ELF-1 (cell line): ENCODE results near the gene TIMM44.

ENCODE experiments used
- DNase-seq: peaks from one replicate; pipeline ENCODE4 v3.0.0-alpha.2; 2016; ENCODE audit warnings: low read depth, low spot score

TIMM44 gene

DNA sequence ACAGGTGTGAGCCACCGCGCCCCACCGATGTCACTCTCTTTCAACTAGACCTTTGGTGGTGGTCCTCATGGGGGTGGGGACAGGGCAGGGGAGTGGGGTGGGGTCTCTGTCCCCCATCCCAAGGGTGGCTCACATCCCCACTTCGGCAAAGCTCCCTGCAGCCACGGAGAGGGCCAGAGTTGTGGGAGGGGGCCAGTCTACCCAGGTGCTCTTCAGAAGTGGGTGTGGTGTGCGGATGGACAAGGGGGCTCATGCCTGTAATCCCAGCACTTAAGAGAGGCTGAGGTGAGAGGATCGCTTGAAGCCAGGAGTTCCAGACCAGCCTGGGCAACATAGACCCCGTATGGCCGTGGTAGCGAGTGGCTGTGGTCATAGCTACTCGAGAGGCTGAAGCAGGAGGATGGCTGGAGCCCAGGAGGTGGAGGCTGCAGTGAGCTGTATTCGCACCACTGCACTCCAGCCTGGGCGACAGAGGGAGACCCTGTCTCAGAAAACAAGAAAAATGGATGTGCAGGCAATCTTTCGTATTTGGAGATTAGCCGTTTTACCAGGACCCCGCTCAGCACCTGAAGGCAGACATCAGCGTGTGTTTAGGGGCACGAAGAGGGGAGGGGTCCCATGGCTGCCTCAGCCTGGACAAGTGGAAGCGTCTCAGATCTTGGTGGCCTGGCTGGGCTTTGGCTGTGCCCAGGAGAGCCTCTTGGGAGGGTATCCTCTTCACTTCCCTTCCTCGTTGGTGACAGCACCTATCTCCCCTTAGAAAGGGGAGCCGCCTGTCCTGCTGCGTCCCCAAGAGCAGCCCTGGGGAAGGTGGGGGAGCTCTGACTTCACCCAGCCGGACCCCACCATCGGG, 28.0 kb downstream of the TIMM44 start:
- no peak for DNase-seq

DNA sequence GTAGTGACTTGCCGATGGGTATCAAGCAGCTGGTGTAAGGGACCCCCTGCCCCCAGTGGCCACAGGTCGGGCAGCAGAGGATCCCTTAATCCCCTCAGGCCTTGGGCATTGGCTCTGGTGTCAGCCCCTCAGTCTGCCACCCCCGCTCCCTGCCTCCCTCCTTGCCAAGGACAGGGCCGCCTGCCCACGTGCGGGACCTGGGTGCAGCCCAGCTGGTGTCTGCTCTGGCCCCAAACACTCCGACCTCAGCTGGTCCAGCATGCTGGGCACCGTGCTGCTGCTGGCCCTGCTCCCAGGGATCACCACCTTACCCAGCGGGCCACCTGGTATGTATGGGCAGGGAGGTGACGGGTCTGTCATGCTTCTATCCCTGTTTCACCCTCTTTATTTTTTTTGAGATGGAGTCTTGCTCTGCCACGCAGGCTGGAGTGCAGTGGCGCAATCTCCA, 28.8 kb downstream of the TIMM44 start, which contains the start of gene TGFBR3L:
Gene TGFBR3L (plus strand): TSS at position 233 of the 448 bp plus-strand sequence.
- no peak for DNase-seq

DNA sequence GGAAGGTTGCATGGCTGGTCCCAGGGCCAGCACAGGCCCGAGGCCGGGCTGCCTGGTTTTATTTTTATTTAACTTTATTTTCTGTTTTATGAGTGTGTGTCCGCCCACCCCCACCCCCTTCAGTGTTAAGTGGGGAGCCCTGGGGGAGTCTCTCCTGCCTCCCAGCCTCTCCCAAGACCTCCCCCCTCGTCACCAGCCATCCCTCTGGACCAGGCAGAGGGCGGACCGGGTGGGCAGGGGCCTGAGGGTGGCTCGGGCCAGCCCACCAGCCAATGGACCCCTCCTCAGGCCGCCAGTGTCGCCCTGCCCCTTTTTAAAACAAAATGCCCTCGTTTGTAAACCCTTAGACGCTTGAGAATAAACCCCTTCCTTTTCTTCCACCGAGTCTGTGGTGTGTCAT, 29.4 kb downstream of the TIMM44 start:
- DNase-seq, result no peak

DNA sequence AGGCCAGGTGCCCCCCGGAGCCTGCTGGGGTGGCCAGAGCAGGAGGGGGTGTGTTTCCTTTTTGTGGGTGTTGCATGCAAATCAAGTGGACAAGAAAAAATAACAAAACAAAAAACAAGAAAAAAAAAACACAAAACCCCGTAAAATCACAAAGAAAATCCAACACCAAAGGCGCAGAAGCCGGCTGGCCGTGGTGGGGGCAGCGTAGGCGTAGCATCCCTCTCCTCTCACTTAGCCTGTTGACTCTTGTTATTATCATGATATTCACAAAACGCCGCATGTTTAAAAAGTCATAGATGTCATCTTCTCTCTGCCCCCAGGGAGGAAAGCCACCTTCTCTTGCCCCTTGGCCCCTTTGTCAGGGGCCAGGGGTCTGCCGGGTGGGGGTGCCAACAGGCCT, 29.8 kb downstream of the TIMM44 start:
- DNase-seq, result no peak

DNA sequence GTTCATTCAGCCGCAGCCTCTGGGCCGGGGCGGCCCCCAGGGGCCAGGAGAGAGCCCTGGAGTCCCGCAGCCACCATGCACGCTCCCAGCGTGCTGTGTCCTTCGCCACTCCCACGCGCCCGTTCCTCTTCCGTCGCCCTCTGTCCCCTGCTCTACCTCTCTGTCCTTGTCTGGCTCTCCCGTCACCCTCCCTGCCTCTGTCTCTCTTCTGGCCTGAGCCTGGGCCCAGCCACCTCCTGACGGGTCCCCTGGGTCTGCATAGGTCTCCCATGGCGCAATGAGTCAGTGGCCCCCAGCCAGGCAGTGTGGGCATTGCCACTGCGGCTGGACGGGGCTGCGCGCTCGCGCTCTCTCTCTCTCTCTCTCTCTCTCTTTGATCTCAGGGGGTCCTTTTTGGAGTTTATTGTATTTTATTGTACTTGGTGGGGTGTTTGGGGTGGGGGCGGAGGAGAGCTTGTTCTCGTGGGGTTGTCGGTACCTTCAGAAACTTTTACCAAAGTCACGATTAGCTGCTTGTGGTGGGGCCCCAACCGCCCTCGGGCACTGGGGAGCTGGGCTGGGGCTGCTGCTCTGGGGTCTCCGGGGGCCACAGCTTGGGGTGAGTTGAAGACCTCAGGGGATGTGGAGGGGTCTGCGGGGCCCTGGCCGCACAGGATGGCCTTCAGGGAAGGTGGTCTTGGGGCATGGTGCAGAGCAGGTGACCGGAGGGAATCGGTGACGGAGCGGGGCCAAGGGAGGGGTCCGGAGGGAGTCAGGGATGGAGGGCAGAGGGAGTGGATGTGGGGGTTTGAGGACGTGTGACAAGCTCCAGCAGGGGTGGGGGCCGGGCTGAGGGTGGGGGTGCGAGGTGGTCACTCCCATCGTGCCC, 30.5 kb downstream of the TIMM44 start:
- DNase-seq, result no peak

DNA sequence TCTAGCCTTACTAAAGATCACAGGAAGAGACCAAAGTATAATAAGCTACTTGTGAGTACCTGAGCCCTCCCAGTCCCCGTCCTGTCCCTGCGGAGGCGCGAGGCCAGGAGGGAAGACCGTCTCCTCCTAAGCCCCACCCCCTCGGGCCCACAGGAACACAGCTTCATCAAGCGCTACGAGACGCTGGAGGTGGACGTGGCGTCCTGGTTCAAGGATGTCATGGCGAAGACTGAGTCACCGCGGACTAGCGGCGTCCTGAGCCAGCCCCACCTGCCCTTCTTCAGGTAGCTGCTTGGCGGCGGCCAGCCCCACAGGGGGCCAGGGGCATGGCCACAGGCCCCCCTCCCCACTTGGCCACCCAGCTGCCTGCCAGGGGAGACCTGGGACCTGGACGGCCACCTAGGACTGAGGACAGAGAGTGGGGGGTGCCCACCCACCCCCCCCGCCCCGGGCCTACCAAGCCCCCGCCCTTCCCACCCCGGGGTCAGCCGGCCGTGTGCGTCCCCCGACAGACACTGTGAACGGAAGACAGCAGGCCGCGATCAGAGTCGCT, 31.2 kb downstream of the TIMM44 start:
- no peak for DNase-seq

DNA sequence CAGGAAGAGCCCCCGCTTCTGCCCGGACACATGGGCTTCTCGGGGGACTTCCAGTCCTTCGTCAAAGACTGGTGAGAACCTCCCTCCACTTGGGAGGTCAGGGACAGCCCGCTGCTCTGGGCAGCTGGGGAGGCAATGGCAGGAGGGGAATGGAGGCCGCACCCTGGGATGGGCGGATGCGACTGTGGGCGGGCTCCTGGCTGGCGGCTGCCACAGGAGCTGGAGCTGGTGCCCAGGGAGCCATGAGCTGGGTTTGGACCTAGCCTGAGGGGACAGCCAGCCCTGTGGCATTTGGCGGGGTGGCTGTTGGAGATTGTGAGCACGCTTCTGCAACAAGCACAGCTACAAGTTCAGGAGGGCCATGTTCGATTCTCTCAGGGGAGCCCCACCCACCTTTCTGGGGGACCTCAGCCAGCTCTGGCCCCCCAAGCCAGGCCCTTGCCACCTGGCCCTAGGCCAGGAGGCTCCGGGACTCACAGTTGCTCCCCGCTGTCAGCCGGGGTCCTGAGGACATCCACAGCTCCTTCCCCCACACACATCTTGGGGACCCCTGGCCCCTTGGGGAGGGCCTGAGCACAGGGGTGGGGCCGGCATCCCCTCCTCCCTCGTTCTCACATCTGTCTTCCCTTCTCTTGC, 31.8 kb downstream of the TIMM44 start:
- DNase-seq, result no peak

DNA sequence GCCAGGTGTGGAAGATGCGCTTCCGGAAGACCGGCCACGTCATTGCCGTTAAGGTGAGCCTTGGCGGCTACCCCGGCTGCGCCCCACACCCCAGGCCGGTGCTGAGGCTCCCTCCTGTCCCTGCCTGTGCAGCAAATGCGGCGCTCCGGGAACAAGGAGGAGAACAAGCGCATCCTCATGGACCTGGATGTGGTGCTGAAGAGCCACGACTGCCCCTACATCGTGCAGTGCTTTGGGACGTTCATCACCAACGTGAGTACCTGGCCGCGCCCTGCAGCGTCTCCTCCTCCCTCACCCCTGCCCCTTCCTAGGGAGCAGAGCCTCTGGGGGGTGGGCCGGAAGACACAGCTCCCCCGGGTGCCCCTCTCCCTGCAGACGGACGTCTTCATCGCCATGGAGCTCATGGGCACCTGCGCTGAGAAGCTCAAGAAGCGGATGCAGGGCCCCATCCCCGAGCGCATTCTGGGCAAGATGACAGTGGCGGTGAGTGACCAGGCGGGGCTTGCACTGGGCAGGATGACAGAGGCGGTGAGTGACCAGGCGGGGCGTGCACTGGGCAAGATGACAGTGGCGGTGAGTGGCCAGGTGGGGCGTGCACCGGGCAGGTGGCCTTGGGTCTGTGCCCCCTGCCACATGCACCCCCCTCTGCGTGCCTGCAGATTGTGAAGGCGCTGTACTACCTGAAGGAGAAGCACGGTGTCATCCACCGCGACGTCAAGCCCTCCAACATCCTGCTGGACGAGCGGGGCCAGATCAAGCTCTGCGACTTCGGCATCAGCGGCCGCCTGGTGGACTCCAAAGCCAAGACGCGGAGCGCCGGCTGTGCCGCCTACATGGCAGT, 32.9 kb downstream of the TIMM44 start:
- no peak for DNase-seq

DNA sequence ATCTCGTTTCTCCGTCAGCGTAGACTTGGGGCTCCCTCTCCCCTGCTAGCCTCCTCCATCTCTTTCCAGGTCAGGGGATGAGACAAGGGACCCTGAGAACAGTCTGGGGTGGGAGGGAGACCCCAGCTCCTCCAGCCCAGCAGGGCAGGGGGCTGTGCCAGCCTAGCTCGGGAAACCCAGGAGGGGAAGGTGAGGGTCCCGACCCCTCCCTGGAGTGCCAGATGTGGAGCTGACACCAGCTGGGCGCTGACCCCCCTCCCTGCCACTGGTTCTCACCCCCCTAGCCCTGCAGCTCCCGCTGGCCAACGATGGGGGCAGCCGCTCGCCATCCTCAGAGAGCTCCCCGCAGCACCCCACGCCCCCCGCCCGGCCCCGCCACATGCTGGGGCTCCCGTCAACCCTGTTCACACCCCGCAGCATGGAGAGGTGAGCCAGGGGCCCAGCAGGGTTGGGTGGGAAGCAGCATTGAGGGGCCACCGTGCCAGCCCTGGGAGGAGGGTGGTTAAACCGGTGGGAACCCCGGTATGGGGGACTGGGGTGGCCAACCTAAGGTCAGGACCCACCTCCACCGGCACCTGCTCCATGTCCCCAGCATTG, 33.9 kb downstream of the TIMM44 start:
- DNase-seq, result no peak

DNA sequence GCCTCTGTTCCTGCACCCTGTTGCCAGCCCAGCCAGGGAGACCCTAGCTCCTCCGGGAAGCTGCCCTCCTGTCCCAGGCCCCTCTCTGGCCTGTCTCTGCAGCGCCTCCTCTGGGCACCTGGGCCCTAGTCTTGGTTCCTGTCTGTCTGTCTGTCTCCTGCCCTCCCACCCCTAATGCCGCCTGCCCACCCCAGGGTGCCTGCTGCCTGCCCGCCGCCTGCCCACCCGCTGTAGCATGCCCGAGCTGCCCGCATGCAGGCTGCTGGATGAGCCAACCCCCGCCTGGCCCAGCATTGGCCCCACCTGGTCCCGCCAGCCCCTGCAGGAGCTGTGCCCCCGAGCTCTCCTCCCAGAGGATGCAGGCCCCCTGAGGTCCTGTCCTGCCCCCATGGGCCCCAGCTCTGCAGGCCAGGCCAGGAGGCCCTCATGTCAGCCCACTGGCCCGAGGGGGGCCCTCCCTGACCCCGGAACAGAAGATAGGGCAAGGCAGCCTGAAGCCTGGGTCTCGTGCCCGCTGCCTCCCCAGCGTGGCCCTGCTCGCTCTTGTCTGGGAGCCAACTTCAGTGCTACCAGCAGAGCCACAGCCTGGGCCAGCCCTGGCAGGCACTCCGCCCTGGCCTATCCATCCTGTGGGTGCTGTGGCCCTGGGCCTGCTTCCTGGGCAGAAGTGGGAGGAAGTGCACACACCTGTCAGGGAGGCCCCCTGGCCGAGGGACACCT, 34.6 kb downstream of the TIMM44 start:
- no peak for DNase-seq

DNA sequence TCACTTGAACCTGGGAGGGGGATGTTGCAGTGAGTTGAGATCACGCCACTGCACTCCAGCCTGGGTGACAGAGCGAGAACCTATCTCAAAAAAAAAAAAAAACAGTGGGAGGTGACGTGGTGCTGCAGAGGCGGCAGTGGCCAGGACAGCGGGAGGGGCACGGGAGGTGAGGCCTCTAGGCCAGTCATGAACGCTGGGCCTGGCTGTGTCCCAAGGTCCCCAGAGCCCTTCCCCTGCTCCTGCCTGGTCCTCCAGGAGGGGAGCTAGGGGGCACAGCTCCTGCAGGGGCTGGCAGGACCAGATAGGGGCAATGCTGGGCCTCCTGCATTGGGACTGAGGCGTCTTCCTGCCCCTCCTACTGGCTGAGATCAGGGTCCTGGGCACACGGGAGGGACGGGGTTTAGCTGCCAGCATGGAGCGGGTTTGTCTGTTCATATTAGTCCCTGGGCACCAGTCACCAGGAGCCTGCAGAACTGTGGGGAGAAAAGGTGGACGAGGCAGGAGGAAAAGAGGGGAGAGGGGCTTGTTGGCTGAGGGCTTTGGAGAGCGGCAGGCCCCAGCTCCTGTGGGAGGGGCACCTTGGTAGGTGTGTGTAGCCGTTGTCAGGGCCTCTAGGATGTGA, 35.3 kb downstream of the TIMM44 start:
- DNase-seq, result no peak

DNA sequence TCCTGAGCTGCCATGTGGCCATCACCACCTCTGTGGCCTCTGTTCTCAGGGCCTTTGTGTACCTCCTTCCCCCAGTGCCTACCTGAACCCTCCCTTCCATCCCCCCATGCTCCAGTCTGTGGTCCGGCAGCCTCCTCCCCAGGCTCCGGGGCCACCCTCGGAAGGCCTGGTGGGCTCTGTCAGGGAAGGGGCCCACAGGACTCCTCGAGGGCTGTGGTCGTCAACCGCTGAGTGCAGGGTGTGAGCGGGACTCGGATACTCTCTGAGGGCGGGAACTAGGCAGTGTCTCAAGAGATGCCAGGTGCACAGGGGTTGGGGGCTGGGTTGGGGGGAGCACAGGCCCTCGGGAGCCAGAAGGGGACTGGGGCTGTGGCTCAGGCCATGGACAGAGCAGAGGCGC, 35.9 kb downstream of the TIMM44 start:
- no peak for DNase-seq

DNA sequence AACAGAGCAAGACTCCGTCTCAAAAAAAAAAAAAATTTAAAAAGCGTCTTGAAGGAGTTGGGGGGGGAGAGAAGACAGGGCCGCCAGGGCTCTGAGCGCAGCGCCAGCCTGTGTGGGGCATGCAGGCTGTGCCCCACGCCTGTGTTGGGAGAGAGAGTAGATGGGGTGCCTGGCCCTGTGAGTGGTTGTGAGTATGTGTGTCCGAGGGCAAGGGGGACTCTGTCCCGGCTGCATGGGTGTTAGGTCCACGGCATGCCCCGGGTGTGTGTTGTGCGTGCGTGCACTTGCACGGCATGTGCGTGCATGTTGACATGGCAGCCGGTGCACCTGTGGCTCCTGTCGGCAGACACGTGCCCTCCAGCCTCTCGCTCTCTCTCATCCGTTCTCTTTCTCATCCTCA, 36.3 kb downstream of the TIMM44 start:
- no peak for DNase-seq

DNA sequence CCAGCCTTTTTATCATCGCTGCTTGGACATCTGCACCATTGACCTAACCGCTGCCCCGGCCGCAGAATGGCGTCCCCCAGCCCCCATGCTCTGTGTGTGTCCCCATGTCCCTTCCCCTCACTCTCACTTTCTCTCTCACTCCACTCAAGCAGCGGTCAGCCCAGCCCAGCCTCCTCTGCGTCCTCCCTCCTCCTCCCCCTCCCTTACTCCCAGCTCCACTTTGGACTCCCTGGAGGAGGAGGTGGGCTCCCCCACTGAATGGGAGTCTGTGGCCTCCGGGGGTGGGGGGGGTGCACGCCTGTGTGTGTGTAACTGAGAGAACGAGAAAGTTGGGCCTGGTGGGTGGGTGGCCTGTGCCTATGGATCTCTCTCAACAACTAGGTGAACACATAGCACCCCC, 37.6 kb downstream of the TIMM44 start:
- no peak for DNase-seq

DNA sequence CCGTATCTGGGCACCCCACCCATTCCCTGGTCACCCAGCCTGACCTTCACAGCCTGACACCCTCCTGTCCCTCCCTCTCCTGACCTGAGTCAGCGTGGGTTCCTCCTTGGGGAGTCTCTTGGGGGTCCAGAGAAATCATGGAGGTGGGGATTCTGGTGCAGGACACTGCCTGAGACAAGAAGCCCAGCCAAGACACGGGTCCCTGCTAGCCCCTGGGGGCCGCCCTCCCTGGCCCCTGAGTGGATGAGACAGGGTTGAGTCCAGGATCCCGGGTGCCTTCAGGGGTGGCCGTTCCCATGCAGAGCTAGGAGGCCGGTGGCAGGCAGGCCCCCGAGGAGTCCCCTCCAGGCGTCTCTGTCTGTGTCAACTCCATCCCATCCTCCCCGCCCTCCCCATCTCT, 38.2 kb downstream of the TIMM44 start:
- no peak for DNase-seq

DNA sequence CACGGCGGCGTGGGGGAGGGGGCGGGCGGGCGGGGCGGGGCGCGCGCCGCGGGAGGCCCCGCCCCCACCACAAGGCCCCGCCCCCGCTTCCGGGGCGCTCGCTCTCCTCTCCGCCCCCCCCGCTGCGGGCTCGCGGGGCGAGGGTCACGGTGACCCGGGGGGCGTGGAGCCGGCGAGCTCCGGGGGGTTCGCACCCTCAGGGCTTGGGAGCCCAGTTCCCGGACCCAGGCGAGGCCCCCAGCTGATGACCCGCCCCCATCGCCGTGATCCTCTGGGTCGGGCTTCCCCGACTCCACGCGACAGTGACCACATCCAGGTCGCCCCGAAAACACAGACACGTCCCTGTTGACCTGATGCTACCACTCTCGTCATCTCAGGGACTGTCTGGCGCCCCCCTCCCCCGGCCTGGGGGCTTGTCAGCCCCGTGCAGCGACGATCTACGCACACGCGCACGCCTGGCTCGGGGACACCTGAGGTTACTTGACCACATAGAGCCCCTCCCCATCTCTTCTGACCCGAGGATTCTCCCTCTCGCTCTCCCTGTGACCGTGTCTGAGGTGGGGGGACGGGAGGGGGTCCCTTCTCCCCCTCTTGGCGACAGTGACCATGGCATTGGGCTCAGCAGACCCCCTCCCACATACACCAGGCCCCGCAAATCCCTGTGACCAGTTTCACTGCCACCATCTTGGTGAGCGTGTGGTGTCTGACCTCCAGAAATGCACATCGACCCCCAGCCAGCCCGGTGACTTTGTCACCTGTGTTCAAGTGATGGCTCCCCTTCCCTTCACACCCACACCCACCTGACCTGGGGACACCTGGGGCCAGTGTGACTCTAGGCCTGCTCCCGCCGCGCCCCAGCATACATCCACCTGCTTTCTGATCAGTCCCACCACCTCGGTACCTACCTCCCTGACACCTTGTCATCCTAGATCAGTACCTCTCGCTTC, 39.1 kb downstream of the TIMM44 start:
- DNase-seq, result peak; percentile 44

DNA sequence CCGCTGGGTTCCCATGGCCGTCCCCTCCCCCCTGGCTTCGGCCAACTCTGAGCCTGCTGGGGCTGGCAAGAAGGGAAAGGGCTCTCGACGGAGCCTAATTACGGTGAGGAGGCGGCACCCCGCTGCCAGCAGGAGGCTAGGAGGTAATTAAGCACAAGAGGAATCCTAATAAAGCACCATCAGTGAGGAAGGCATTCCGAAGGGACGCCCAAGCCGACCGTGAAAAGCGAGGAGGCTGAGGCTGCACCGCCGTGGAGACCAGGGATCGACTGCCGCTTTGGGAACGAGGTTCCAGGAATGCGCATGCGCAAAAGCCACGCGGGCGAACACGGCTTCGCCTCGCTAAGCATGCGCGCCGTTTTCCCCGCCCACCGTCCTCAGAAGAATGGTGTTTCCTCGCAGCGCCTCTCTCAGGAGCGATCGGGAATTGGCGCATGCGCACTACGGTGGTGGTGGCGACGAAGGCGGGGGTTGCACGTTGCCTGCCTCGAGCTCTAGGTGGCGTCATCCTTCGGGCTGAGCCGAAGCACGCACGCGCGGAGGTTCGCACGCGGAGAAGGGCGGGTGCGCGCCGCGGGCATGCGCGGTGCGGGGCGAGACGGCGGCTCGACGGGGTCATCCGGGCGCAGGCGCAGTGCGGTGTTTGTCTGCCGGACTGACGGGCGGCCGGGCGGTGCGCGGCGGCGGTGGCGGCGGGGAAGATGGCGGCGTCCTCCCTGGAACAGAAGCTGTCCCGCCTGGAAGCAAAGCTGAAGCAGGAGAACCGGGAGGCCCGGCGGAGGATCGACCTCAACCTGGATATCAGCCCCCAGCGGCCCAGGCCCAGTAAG, 40.0 kb downstream of the TIMM44 start, which contains the start of gene MAP2K7:
Gene MAP2K7 (plus strand): TSS at position 634 of the 830 bp plus-strand sequence. CDS start 68 bp downstream, at position 702.
- DNase-seq, result peak; percentile 100
